DND-41 (cell line): Measurements from ENCODE around the gene SUN1.

ENCODE experiments used
- CTCF ChIP-seq: IDR thresholded peaks from 2 replicates; pipeline ENCODE4 v1.5.1; 2012; ENCODE audit warnings: borderline replicate concordance, low read length, moderate library complexity, mild to moderate bottlenecking; ENCODE audit not compliant: poor library complexity, severe bottlenecking; ENCODE audit errors: extremely low read depth
- EZH2 ChIP-seq: IDR thresholded peaks from 3 replicates; pipeline ENCODE4 v1.6.1; 2012; ENCODE audit warnings: borderline replicate concordance, low read depth, mild to moderate bottlenecking, moderate library complexity, low read length, inconsistent platforms; ENCODE audit not compliant: severe bottlenecking

GRCh38 chr7:782718-783449 lies 49.4 kb upstream of the SUN1 start:
- TF ChIP-seq CTCF (no peak), EZH2 (no peak)
